Measurements from ENCODE around the gene ATG7.

Gene ATG7

DNA sequence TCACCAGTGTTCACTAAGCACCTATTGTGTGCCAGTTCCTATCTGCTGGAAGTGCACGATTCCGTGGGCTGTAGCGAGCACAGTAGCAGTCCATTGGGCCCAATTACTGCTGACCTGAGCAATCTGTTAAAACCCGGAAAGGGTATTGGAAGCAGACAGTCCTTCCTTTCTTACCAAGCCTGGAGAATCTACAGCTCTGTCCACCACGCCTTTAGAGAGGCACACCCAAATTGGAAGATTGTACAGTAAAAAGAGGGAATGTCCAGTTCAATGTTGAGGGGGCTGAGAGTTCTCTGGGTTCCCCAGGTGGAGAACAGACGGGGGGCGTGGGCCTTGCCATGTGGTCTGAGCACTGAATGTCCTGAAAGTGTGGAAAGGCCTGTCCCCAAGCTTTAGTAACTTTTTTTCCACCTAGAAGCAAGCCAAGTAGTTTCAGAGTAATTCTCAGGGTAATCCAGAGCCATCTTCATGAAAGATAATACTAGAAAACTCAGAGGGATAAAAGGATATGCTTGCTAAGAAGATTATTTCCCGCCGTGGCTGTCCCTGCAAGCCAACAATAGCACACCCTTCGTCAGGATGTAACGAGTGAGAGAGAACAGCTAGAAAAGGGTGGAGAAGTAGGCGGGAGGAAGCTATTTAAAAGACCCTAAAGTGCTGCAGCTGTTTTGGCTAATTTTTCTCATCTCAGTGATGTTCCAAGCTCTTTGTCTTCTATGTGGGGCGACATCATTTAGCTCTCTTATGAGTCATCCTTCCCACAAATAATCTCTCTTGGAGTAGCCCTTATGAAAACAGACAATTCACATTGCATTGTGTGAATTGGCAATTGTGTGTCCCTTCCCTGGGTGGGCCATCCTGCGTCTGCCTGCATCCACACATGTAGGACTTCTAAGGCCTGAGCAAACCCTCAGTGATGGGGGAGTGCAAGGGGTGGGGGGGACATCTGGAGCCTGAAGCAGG, 181.0 kb downstream of the ATG7 start:
- no peak overlapping the region; the same call in 1 of the 2 replicates for H3K27ac ChIP-seq (ENCODE audit: extremely low read depth, low read depth, low read length)
- ChIA-PET CTCF (interaction anchor here (0.6 kb wide), 1 partner anchor 23 kb away, joined by 4 read pairs; no protein-coding TSS in a partner anchor), POLR2A (no interaction called here)
- TF ChIP-seq, protein P1, sequence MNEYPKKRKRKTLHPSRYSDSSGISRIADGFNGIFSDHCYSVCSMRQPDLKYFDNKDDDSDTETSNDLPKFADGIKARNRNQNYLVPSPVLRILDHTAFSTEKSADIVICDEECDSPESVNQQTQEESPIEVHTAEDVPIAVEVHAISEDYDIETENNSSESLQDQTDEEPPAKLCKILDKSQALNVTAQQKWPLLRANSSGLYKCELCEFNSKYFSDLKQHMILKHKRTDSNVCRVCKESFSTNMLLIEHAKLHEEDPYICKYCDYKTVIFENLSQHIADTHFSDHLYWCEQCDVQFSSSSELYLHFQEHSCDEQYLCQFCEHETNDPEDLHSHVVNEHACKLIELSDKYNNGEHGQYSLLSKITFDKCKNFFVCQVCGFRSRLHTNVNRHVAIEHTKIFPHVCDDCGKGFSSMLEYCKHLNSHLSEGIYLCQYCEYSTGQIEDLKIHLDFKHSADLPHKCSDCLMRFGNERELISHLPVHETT (tag by site-specific recombination; IDR thresholded peaks at IDR 0.05): no peak
- TF ChIP-seq, protein P2, sequence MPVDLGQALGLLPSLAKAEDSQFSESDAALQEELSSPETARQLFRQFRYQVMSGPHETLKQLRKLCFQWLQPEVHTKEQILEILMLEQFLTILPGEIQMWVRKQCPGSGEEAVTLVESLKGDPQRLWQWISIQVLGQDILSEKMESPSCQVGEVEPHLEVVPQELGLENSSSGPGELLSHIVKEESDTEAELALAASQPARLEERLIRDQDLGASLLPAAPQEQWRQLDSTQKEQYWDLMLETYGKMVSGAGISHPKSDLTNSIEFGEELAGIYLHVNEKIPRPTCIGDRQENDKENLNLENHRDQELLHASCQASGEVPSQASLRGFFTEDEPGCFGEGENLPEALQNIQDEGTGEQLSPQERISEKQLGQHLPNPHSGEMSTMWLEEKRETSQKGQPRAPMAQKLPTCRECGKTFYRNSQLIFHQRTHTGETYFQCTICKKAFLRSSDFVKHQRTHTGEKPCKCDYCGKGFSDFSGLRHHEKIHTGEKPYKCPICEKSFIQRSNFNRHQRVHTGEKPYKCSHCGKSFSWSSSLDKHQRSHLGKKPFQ (tag by site-specific recombination; IDR thresholded peaks at IDR 0.05): peak; percentile 96
- TF ChIP-seq, protein P3, sequence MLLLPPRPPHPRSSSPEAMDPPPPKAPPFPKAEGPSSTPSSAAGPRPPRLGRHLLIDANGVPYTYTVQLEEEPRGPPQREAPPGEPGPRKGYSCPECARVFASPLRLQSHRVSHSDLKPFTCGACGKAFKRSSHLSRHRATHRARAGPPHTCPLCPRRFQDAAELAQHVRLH (tag by site-specific recombination; IDR thresholded peaks at IDR 0.05): no peak
- TF ChIP-seq, protein P4, sequence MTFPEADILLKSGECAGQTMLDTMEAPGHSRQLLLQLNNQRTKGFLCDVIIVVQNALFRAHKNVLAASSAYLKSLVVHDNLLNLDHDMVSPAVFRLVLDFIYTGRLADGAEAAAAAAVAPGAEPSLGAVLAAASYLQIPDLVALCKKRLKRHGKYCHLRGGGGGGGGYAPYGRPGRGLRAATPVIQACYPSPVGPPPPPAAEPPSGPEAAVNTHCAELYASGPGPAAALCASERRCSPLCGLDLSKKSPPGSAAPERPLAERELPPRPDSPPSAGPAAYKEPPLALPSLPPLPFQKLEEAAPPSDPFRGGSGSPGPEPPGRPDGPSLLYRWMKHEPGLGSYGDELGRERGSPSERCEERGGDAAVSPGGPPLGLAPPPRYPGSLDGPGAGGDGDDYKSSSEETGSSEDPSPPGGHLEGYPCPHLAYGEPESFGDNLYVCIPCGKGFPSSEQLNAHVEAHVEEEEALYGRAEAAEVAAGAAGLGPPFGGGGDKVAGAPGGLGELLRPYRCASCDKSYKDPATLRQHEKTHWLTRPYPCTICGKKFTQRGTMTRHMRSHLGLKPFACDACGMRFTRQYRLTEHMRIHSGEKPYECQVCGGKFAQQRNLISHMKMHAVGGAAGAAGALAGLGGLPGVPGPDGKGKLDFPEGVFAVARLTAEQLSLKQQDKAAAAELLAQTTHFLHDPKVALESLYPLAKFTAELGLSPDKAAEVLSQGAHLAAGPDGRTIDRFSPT (tag by site-specific recombination; IDR thresholded peaks at IDR 0.05): no peak
- no peak for TF ChIP-seq ZFP37 (tag by site-specific recombination; IDR thresholded peaks at IDR 0.05)
- TF ChIP-seq ZNF223 (tag by site-specific recombination; IDR thresholded peaks at IDR 0.05): no peak
- no peak for TF ChIP-seq ZBTB20 (tag by site-specific recombination; IDR thresholded peaks at IDR 0.05)
- no peak for TF ChIP-seq ZNF302 (tag by site-specific recombination; IDR thresholded peaks at IDR 0.05; ENCODE audit: low read depth)
- TF ChIP-seq ZNF311 (tag by site-specific recombination; IDR thresholded peaks at IDR 0.05; ENCODE audit: borderline replicate concordance): no peak
- no peak for TF ChIP-seq ZNF221 (tag by site-specific recombination; IDR thresholded peaks at IDR 0.05; ENCODE audit: borderline replicate concordance)
- no peak for TF ChIP-seq ZNF184 (tag by site-specific recombination; IDR thresholded peaks at IDR 0.05)
- no peak for TF ChIP-seq ZFP3 (tag by site-specific recombination; IDR thresholded peaks at IDR 0.05; ENCODE audit: low read depth)
- 0 out of 2 replicates have a peak, but pooled peaks have one; percentile 19 for TF ChIP-seq KLF1 (tag by site-specific recombination; IDR thresholded peaks at IDR 0.05)
- TF ChIP-seq, protein P5, sequence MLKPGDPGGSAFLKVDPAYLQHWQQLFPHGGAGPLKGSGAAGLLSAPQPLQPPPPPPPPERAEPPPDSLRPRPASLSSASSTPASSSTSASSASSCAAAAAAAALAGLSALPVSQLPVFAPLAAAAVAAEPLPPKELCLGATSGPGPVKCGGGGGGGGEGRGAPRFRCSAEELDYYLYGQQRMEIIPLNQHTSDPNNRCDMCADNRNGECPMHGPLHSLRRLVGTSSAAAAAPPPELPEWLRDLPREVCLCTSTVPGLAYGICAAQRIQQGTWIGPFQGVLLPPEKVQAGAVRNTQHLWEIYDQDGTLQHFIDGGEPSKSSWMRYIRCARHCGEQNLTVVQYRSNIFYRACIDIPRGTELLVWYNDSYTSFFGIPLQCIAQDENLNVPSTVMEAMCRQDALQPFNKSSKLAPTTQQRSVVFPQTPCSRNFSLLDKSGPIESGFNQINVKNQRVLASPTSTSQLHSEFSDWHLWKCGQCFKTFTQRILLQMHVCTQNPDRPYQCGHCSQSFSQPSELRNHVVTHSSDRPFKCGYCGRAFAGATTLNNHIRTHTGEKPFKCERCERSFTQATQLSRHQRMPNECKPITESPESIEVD (tag by site-specific recombination; IDR thresholded peaks at IDR 0.05): peak; percentile 47; the same call in 1 of the 2 replicates
- no peak for TF ChIP-seq ZNF558 (tag by site-specific recombination; IDR thresholded peaks at IDR 0.05)
- TF ChIP-seq, protein P6, sequence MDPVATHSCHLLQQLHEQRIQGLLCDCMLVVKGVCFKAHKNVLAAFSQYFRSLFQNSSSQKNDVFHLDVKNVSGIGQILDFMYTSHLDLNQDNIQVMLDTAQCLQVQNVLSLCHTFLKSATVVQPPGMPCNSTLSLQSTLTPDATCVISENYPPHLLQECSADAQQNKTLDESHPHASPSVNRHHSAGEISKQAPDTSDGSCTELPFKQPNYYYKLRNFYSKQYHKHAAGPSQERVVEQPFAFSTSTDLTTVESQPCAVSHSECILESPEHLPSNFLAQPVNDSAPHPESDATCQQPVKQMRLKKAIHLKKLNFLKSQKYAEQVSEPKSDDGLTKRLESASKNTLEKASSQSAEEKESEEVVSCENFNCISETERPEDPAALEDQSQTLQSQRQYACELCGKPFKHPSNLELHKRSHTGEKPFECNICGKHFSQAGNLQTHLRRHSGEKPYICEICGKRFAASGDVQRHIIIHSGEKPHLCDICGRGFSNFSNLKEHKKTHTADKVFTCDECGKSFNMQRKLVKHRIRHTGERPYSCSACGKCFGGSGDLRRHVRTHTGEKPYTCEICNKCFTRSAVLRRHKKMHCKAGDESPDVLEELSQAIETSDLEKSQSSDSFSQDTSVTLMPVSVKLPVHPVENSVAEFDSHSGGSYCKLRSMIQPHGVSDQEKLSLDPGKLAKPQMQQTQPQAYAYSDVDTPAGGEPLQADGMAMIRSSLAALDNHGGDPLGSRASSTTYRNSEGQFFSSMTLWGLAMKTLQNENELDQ (tag by site-specific recombination; IDR thresholded peaks at IDR 0.05; ENCODE audit: low read depth): no peak
- TF ChIP-seq, protein P7, sequence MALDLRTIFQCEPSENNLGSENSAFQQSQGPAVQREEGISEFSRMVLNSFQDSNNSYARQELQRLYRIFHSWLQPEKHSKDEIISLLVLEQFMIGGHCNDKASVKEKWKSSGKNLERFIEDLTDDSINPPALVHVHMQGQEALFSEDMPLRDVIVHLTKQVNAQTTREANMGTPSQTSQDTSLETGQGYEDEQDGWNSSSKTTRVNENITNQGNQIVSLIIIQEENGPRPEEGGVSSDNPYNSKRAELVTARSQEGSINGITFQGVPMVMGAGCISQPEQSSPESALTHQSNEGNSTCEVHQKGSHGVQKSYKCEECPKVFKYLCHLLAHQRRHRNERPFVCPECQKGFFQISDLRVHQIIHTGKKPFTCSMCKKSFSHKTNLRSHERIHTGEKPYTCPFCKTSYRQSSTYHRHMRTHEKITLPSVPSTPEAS (tag by site-specific recombination; IDR thresholded peaks at IDR 0.05): no peak
- TF ChIP-seq ZNF274 (IDR thresholded peaks at IDR 0.05; ENCODE audit: low read length): no peak
- TF ChIP-seq ZNF274 (tag by site-specific recombination; IDR thresholded peaks at IDR 0.05; ENCODE audit: borderline replicate concordance): no peak
- TF ChIP-seq ZNF239 (tag by site-specific recombination; IDR thresholded peaks at IDR 0.05): no peak
- no peak for TF ChIP-seq ZNF544 (tag by site-specific recombination; IDR thresholded peaks at IDR 0.05)
- TF ChIP-seq HOXC10 (CRISPR knock-in tag; IDR thresholded peaks at IDR 0.05): no peak
- TF ChIP-seq GLI4 (tag by site-specific recombination; IDR thresholded peaks at IDR 0.05): no peak
- TF ChIP-seq ZNF16 (tag by site-specific recombination; IDR thresholded peaks at IDR 0.05; ENCODE audit: low read depth): no peak
- TF ChIP-seq ZIC2 (tag by site-specific recombination; IDR thresholded peaks at IDR 0.05): no peak
- TF ChIP-seq ZNF146 (tag by site-specific recombination; IDR thresholded peaks at IDR 0.05): no peak
- TF ChIP-seq ZNF792 (tag by site-specific recombination; IDR thresholded peaks at IDR 0.05): no peak

More for the DNA sequence above, 181.0 kb downstream of the ATG7 start:
- peaks cover 10% of the 10 kb centered on the region; the same call in 1 of the 2 replicates for H3K4me1 ChIP-seq (ENCODE audit: control insufficient read depth, insufficient read depth, low read length)
- no peaks in the 10 kb centered on the region for H3K9me3 ChIP-seq (ENCODE audit: control insufficient read depth, insufficient read depth, low read depth, low read length)
- no peak overlapping the region for H3K4me3 ChIP-seq (ENCODE audit: low read depth, low read length)
- H3K36me3 ChIP-seq (ENCODE audit: control insufficient read depth in 2 of 2, insufficient read depth in 1 of 2, low read length in 2 of 2): no peaks in the 10 kb centered on the region
